Measurements from ENCODE around the gene YAE1.

The YAE1 gene

DNA sequence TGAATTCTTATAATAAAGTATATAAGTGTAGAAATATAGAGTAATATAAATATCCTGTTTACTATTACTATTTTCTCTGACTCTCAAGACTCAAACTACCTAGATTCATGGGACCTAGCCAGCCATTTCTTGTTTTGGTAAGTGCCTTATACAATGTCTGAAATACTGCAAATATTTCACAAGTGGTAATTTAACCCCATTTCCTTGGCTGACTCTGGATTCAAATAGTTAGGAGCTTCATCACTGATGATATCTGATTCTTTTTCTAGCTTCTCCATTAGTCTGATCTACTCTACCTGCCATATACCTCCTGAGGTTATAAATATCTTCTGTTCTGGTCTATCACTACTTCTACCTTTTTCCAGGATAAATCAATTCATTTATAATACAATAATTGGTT lies 50.8 kb downstream of the YAE1 start:
- Histone ChIP-seq H4K20me1 (ENCODE audit: low read depth, low read length) (no peaks in the 10 kb centered on the region), H3K36me3 (ENCODE audit: low read length) (no peaks in the 10 kb centered on the region), H3K79me2 (ENCODE audit: insufficient read depth, low read length) (no peaks in the 10 kb centered on the region), H3K4me2 (ENCODE audit: low read depth, low read length, poor library complexity, severe bottlenecking) (no peak overlapping the region), H3K27ac (ENCODE audit: low read depth, low read length) (no peak overlapping the region), H3K9me2 (replicated peaks; ENCODE audit: insufficient read depth, low read length) (no peaks in the 10 kb centered on the region), H3K9ac (ENCODE audit: low read length) (no peak overlapping the region), H3K4me3 (ENCODE audit: insufficient read depth, low read length, poor library complexity, severe bottlenecking) (no peak overlapping the region), H3F3A (ENCODE audit: insufficient read depth) (peaks cover 11% of the 10 kb centered on the region), H3K9me3 (ENCODE audit: insufficient read depth, low read length) (no peaks in the 10 kb centered on the region), H2AFZ (ENCODE audit: low read depth, low read length, severe bottlenecking) (no peak overlapping the region), H3K27me3 (ENCODE audit: low read length) (no peaks in the 10 kb centered on the region)
- TF ChIP-seq EZH2phosphoT487 (conservative IDR thresholded peaks at IDR 0.05; ENCODE audit: low read length) = no peak
- TF ChIP-seq, protein P1, sequence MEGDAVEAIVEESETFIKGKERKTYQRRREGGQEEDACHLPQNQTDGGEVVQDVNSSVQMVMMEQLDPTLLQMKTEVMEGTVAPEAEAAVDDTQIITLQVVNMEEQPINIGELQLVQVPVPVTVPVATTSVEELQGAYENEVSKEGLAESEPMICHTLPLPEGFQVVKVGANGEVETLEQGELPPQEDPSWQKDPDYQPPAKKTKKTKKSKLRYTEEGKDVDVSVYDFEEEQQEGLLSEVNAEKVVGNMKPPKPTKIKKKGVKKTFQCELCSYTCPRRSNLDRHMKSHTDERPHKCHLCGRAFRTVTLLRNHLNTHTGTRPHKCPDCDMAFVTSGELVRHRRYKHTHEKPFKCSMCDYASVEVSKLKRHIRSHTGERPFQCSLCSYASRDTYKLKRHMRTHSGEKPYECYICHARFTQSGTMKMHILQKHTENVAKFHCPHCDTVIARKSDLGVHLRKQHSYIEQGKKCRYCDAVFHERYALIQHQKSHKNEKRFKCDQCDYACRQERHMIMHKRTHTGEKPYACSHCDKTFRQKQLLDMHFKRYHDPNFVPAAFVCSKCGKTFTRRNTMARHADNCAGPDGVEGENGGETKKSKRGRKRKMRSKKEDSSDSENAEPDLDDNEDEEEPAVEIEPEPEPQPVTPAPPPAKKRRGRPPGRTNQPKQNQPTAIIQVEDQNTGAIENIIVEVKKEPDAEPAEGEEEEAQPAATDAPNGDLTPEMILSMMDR (IDR thresholded peaks at IDR 0.05; ENCODE audit: insufficient read depth, low read length, poor library complexity, severe bottlenecking) = no peak

- H3K9me3 ChIP-seq (ENCODE audit: insufficient read depth, low read length) = no peaks in the 10 kb centered on the region
- H3K4me3 ChIP-seq (ENCODE audit: insufficient read depth, low read length, poor library complexity, severe bottlenecking) = no peak overlapping the region
- H3F3A ChIP-seq (ENCODE audit: insufficient read depth) = peaks cover 11% of the 10 kb centered on the region
- H3K4me2 ChIP-seq (ENCODE audit: low read depth, low read length, poor library complexity, severe bottlenecking) = no peak overlapping the region
- H3K27me3 ChIP-seq (ENCODE audit: low read length) = no peaks in the 10 kb centered on the region
- peaks cover 3% of the 10 kb centered on the region for H3K79me2 ChIP-seq (ENCODE audit: insufficient read depth, low read length)
- H3K36me3 ChIP-seq (ENCODE audit: low read length) = no peaks in the 10 kb centered on the region
- no peaks in the 10 kb centered on the region for H3K9me2 ChIP-seq (replicated peaks; ENCODE audit: insufficient read depth, low read length)
- TF ChIP-seq, protein P1 (IDR thresholded peaks at IDR 0.05; ENCODE audit: insufficient read depth, low read length, poor library complexity, severe bottlenecking) = no peak
- TF ChIP-seq EZH2phosphoT487 (conservative IDR thresholded peaks at IDR 0.05; ENCODE audit: low read length) = no peak
- H2AFZ ChIP-seq (ENCODE audit: low read depth, low read length, severe bottlenecking) = no peak overlapping the region
- H3K27ac ChIP-seq (ENCODE audit: low read depth, low read length) = no peak overlapping the region
- H4K20me1 ChIP-seq (ENCODE audit: low read depth, low read length) = no peaks in the 10 kb centered on the region
- H3K9ac ChIP-seq (ENCODE audit: low read length) = no peak overlapping the region
Measured at GRCh38 chr7:39618868-39619267, 52.7 kb downstream of the YAE1 start.

GRCh38 chr7:39620486-39620885 lies 54.3 kb downstream of the YAE1 start:
- Histone ChIP-seq H3K4me2 (ENCODE audit: low read depth, low read length, poor library complexity, severe bottlenecking) (no peak overlapping the region), H3K9me3 (ENCODE audit: insufficient read depth, low read length) (no peaks in the 10 kb centered on the region), H3K9me2 (replicated peaks; ENCODE audit: insufficient read depth, low read length) (no peaks in the 10 kb centered on the region), H3K36me3 (ENCODE audit: low read length) (no peaks in the 10 kb centered on the region), H3K27ac (ENCODE audit: low read depth, low read length) (no peak overlapping the region), H3K27me3 (ENCODE audit: low read length) (no peaks in the 10 kb centered on the region), H3K4me3 (ENCODE audit: insufficient read depth, low read length, poor library complexity, severe bottlenecking) (no peak overlapping the region), H3K9ac (ENCODE audit: low read length) (no peak overlapping the region), H2AFZ (ENCODE audit: low read depth, low read length, severe bottlenecking) (no peak overlapping the region), H4K20me1 (ENCODE audit: low read depth, low read length) (peaks cover 6% of the 10 kb centered on the region), H3K79me2 (ENCODE audit: insufficient read depth, low read length) (peaks cover 19% of the 10 kb centered on the region), H3F3A (ENCODE audit: insufficient read depth) (peaks cover 11% of the 10 kb centered on the region)
- TF ChIP-seq, protein P1 (IDR thresholded peaks at IDR 0.05; ENCODE audit: insufficient read depth, low read length, poor library complexity, severe bottlenecking) = no peak
- TF ChIP-seq EZH2phosphoT487 (conservative IDR thresholded peaks at IDR 0.05; ENCODE audit: low read length) = no peak

Measured in SU-DHL-6 (cell line).